Natural killer cell treated with Interleukin-12 subunit alpha and Interleukin-12 subunit beta and Interleukin-15 and Interleukin-18, amount 100 ng/mL, for 72 hours (primary cell): ENCODE results near the gene MYOM1. TPM values are rescaled to one million over a fixed set of nuclear protein-coding genes. Genes with fewer than 3 reads are reported as not detected.

ENCODE experiments used
- ATAC-seq, 2 donors: fragments of 150-1000 bp; cut with Tn5 transposase in 1 of 2; sonication (Bioruptor Pico), chemical (Tn5 transposase) in 1 of 2; 2 replicates each; pipeline ENCODE4 v1.10.0; 2021
- DNase-seq: peaks from one replicate; pipeline ENCODE4 v3.0.0; 2022; ENCODE audit warnings: low spot score
- H3K27ac Mint-ChIP-seq, 2 donors: 1 replicate in 1 of 2; 2 replicates in 1 of 2; pipeline ENCODE4 v1.8.0; 2022; ENCODE audit warnings: mixed read lengths in 2 of 2, mild to moderate bottlenecking in 1 of 2, moderate library complexity in 1 of 2
- H3K27me3 Mint-ChIP-seq, 2 donors: 1 replicate in 1 of 2; 2 replicates in 1 of 2; pipeline ENCODE4 v1.8.0; 2022; ENCODE audit warnings: mixed read lengths in 2 of 2
- H3K36me3 Mint-ChIP-seq: one replicate; pipeline ENCODE4 v1.8.0; 2022; ENCODE audit warnings: mixed read lengths
- H3K4me1 Mint-ChIP-seq, 2 donors: 1 replicate in 1 of 2; 2 replicates in 1 of 2; pipeline ENCODE4 v1.8.0; 2022; ENCODE audit warnings: low read depth in 2 of 2, mixed read lengths in 2 of 2, mild to moderate bottlenecking in 1 of 2
- H3K4me3 Mint-ChIP-seq: one replicate; pipeline ENCODE4 v1.8.0; 2022; ENCODE audit warnings: mixed read lengths
- H3K9me3 Mint-ChIP-seq: 2 replicates; pipeline ENCODE4 v1.8.0; 2022; ENCODE audit warnings: mixed read lengths
- total RNA-seq, 2 donors: library from RNA; stranded (reverse); gene quantifications; one replicate each; pipeline ENCODE4 v1.2.3, GENCODE V29; 2022

MYOM1 gene
- total RNA-seq, 2 donors from 2014 or later: 0.88 to 0.98 TPM

- no peak overlapping the region for H3K4me3 Mint-ChIP-seq
- no peak overlapping the region for H3K27ac Mint-ChIP-seq
- H3K27me3 Mint-ChIP-seq: no peaks in the 10 kb centered on the region
- DNase-seq: no peak
- H3K9me3 Mint-ChIP-seq: no peaks in the 10 kb centered on the region
- peaks cover 8 to 11% of the 10 kb centered on the region in 2 donors for H3K4me1 Mint-ChIP-seq
- ATAC-seq: no peak
- H3K36me3 Mint-ChIP-seq: no peaks in the 10 kb centered on the region
These were observed 40.2 kb downstream of the MYOM1 start for GRCh38 chr18:3179430-3180089.

- ATAC-seq: peak; percentile 85 to 91
- Mint-ChIP-seq H3K4me1 (peaks cover 8 to 11% of the 10 kb centered on the region in 2 donors), H3K27ac (peak overlapping the region; percentile 87 to 94), H3K27me3 (no peaks in the 10 kb centered on the region), H3K9me3 (no peaks in the 10 kb centered on the region), H3K4me3 (peak overlapping the region; percentile 56), H3K36me3 (no peaks in the 10 kb centered on the region)
- DNase-seq: peak; percentile 61
These were observed 41.7 kb downstream of the MYOM1 start for GRCh38 chr18:3177902-3178687.

GRCh38 chr18:3175195-3175758 lies 44.5 kb downstream of the MYOM1 start:
- no peak for ATAC-seq
- Mint-ChIP-seq H3K4me1 (peaks cover 8 to 11% of the 10 kb centered on the region in 2 donors), H3K27ac (no peak overlapping the region), H3K4me3 (no peak overlapping the region), H3K9me3 (no peaks in the 10 kb centered on the region), H3K36me3 (no peaks in the 10 kb centered on the region), H3K27me3 (no peaks in the 10 kb centered on the region)
- DNase-seq: no peak

- DNase-seq (no peak), ATAC-seq (no peak)
- no peaks in the 10 kb centered on the region for H3K36me3 Mint-ChIP-seq
- H3K4me1 Mint-ChIP-seq: no peaks in the 10 kb centered on the region
- no peak overlapping the region for H3K27ac Mint-ChIP-seq
- no peaks in the 10 kb centered on the region for H3K27me3 Mint-ChIP-seq
- H3K4me3 Mint-ChIP-seq: no peak overlapping the region
- no peaks in the 10 kb centered on the region for H3K9me3 Mint-ChIP-seq
These were observed 47.7 kb downstream of the MYOM1 start for GRCh38 chr18:3172097-3172496.

GRCh38 chr18:3171631-3172030 lies 48.1 kb downstream of the MYOM1 start:
- H3K9me3 Mint-ChIP-seq: no peaks in the 10 kb centered on the region
- no peaks in the 10 kb centered on the region for H3K36me3 Mint-ChIP-seq
- H3K27me3 Mint-ChIP-seq: no peaks in the 10 kb centered on the region
- DNase-seq (no peak), ATAC-seq (no peak)
- no peak overlapping the region for H3K27ac Mint-ChIP-seq
- no peak overlapping the region for H3K4me3 Mint-ChIP-seq
- no peaks in the 10 kb centered on the region for H3K4me1 Mint-ChIP-seq

- H3K36me3 Mint-ChIP-seq: no peaks in the 10 kb centered on the region
- H3K27me3 Mint-ChIP-seq: no peaks in the 10 kb centered on the region
- no peaks in the 10 kb centered on the region for H3K9me3 Mint-ChIP-seq
- no peaks in the 10 kb centered on the region for H3K4me1 Mint-ChIP-seq
- DNase-seq (no peak), ATAC-seq (no peak)
- no peak overlapping the region for H3K4me3 Mint-ChIP-seq
- H3K27ac Mint-ChIP-seq: no peak overlapping the region
These were observed 49.2 kb downstream of the MYOM1 start for GRCh38 chr18:3170441-3171161.

- H3K4me1 Mint-ChIP-seq: peaks cover 0 to 2% of the 10 kb centered on the region in 2 donors
- H3K9me3 Mint-ChIP-seq: no peaks in the 10 kb centered on the region
- H3K4me3 Mint-ChIP-seq: no peak overlapping the region
- H3K27ac Mint-ChIP-seq: no peak overlapping the region
- no peaks in the 10 kb centered on the region for H3K36me3 Mint-ChIP-seq
- DNase-seq (no peak), ATAC-seq (no peak)
- no peaks in the 10 kb centered on the region for H3K27me3 Mint-ChIP-seq
These were observed 55.4 kb downstream of the MYOM1 start for GRCh38 chr18:3164381-3164780.

- H3K9me3 Mint-ChIP-seq: no peaks in the 10 kb centered on the region
- no peak overlapping the region for H3K4me3 Mint-ChIP-seq
- no peaks in the 10 kb centered on the region for H3K36me3 Mint-ChIP-seq
- H3K4me1 Mint-ChIP-seq: peaks cover 0 to 2% of the 10 kb centered on the region in 2 donors
- no peak for DNase-seq
- ATAC-seq: no peak
- H3K27me3 Mint-ChIP-seq: no peaks in the 10 kb centered on the region
- H3K27ac Mint-ChIP-seq: no peak overlapping the region
These were observed 55.8 kb downstream of the MYOM1 start for GRCh38 chr18:3163968-3164367.

- ATAC-seq (no peak), DNase-seq (no peak)
- Mint-ChIP-seq H3K9me3 (no peaks in the 10 kb centered on the region), H3K27ac (no peak overlapping the region), H3K27me3 (no peaks in the 10 kb centered on the region), H3K4me3 (no peak overlapping the region), H3K4me1 (peaks cover 0 to 2% of the 10 kb centered on the region in 2 donors), H3K36me3 (no peaks in the 10 kb centered on the region)
These were observed 57.6 kb downstream of the MYOM1 start for GRCh38 chr18:3162181-3162580.

GRCh38 chr18:3159830-3160229 lies 59.9 kb downstream of the MYOM1 start:
- Mint-ChIP-seq H3K9me3 (no peaks in the 10 kb centered on the region), H3K36me3 (no peaks in the 10 kb centered on the region), H3K27me3 (no peaks in the 10 kb centered on the region), H3K4me3 (no peak overlapping the region), H3K4me1 (peaks cover 0 to 2% of the 10 kb centered on the region in 2 donors), H3K27ac (no peak overlapping the region)
- ATAC-seq: no peak
- no peak for DNase-seq

GRCh38 chr18:3157606-3158005 lies 62.2 kb downstream of the MYOM1 start:
- no peaks in the 10 kb centered on the region for H3K9me3 Mint-ChIP-seq
- DNase-seq: no peak
- H3K4me3 Mint-ChIP-seq: no peak overlapping the region
- no peak for ATAC-seq
- no peak overlapping the region for H3K27ac Mint-ChIP-seq
- H3K4me1 Mint-ChIP-seq: peaks cover 0 to 2% of the 10 kb centered on the region in 2 donors
- H3K36me3 Mint-ChIP-seq: no peaks in the 10 kb centered on the region
- H3K27me3 Mint-ChIP-seq: no peaks in the 10 kb centered on the region

GRCh38 chr18:3157086-3157485 lies 62.7 kb downstream of the MYOM1 start:
- Mint-ChIP-seq H3K4me1 (no peaks in the 10 kb centered on the region), H3K27ac (no peak overlapping the region), H3K36me3 (no peaks in the 10 kb centered on the region), H3K9me3 (no peaks in the 10 kb centered on the region), H3K27me3 (no peaks in the 10 kb centered on the region), H3K4me3 (no peak overlapping the region)
- DNase-seq (no peak), ATAC-seq (no peak)

- Mint-ChIP-seq H3K9me3 (no peaks in the 10 kb centered on the region), H3K4me1 (peaks cover 0 to 5% of the 10 kb centered on the region in 2 donors), H3K4me3 (no peak overlapping the region), H3K27me3 (no peaks in the 10 kb centered on the region), H3K27ac (no peak overlapping the region), H3K36me3 (no peaks in the 10 kb centered on the region)
- ATAC-seq (no peak), DNase-seq (no peak)
These were observed 63.5 kb downstream of the MYOM1 start for GRCh38 chr18:3156325-3156640.

GRCh38 chr18:3154214-3154613 lies 65.6 kb downstream of the MYOM1 start:
- DNase-seq (no peak), ATAC-seq (no peak)
- no peaks in the 10 kb centered on the region for H3K9me3 Mint-ChIP-seq
- no peak overlapping the region for H3K4me3 Mint-ChIP-seq
- H3K27me3 Mint-ChIP-seq: no peaks in the 10 kb centered on the region
- peaks cover 0 to 5% of the 10 kb centered on the region in 2 donors for H3K4me1 Mint-ChIP-seq
- H3K36me3 Mint-ChIP-seq: no peaks in the 10 kb centered on the region
- no peak overlapping the region for H3K27ac Mint-ChIP-seq
